Keratinocyte (primary cell): ENCODE data around the gene CEP131. TPM values are rescaled to one million over a fixed set of nuclear protein-coding genes. Genes with fewer than 3 reads are reported as not detected.
A peak's percentile ranks its signal among the peaks of the same experiment; 100 is the strongest.

Source experiments
- DNase-seq: peaks from one replicate; pipeline ENCODE4 v3.0.0-alpha.2; 2011; ENCODE audit warnings: low read depth, missing footprints, low spot score
- FAIRE-seq: peaks from 2 replicates; lab custom pipeline; 2011; peaks lifted over from hg19 to GRCh38; lab: Jason Lieb, UNC
- H2AFZ ChIP-seq: 2 replicates; pipeline ENCODE4 v1.6.0; 2012; ENCODE audit warnings: low read length, control low read depth, inconsistent platforms; ENCODE audit not compliant: control insufficient read depth
- H3K27ac ChIP-seq: 2 replicates; pipeline ENCODE4 v1.5.1; 2011; ENCODE audit warnings: low read length; ENCODE audit not compliant: control insufficient read depth, insufficient read depth
- H3K27me3 ChIP-seq: 3 replicates; pipeline ENCODE4 v1.6.0; 2011; ENCODE audit warnings: low read length; ENCODE audit not compliant: control insufficient read depth, insufficient read depth; ENCODE audit errors: extremely low read depth
- H3K36me3 ChIP-seq, 2 experiments: 2 replicates in 1 of 2; 3 replicates in 1 of 2; pipeline ENCODE4 v1.5.1; 2011; ENCODE audit warnings: low read length in 2 of 2, mild to moderate bottlenecking in 1 of 2; ENCODE audit not compliant: control insufficient read depth in 2 of 2, insufficient read depth in 2 of 2; ENCODE audit errors: extremely low read depth in 1 of 2
- H3K4me1 ChIP-seq: 3 replicates; pipeline ENCODE4 v1.5.1; 2011; ENCODE audit warnings: low read length; ENCODE audit not compliant: control insufficient read depth, insufficient read depth; ENCODE audit errors: extremely low read depth
- H3K4me2 ChIP-seq: 3 replicates; pipeline ENCODE4 v1.6.0; 2011; ENCODE audit warnings: low read depth, low read length; ENCODE audit not compliant: control insufficient read depth, insufficient read depth; ENCODE audit errors: extremely low read depth
- H3K4me3 ChIP-seq, 3 experiments: fragments of 200-600 bp in 1 of 3; sonication (generic) in 1 of 3; 2 replicates in 2 of 3; 3 replicates in 1 of 3; pipeline ENCODE4 v1.5.1; 2011 to 2016; ENCODE audit warnings: low read length in 3 of 3, mild to moderate bottlenecking in 3 of 3, control low read depth in 2 of 3, inconsistent platforms in 1 of 3, low read depth in 1 of 3, mixed read lengths in 1 of 3, mixed run types in 1 of 3, moderate library complexity in 1 of 3; ENCODE audit not compliant: control insufficient read depth in 2 of 3, insufficient read depth in 2 of 3; ENCODE audit errors: extremely low read depth in 1 of 3
- H3K79me2 ChIP-seq: 2 replicates; pipeline ENCODE4 v1.6.0; 2012; ENCODE audit warnings: low read length; ENCODE audit not compliant: control insufficient read depth, insufficient read depth
- H3K9ac ChIP-seq: 3 replicates; pipeline ENCODE4 v1.6.0; 2011; ENCODE audit warnings: low read length; ENCODE audit not compliant: control insufficient read depth, insufficient read depth; ENCODE audit errors: extremely low read depth
- H3K9me1 ChIP-seq: 3 replicates; pipeline ENCODE4 v1.6.0; 2011; ENCODE audit warnings: low read length; ENCODE audit not compliant: control insufficient read depth, insufficient read depth; ENCODE audit errors: extremely low read depth
- H3K9me3 ChIP-seq: 2 replicates; pipeline ENCODE4 v1.5.1; 2012; ENCODE audit warnings: low read depth, low read length; ENCODE audit not compliant: control insufficient read depth
- H4K20me1 ChIP-seq: 3 replicates; pipeline ENCODE4 v1.6.0; 2011; ENCODE audit warnings: low read length; ENCODE audit not compliant: control insufficient read depth, insufficient read depth; ENCODE audit errors: extremely low read depth
- CTCF ChIP-seq, 3 experiments: IDR thresholded peaks in 1 of 3; conservative IDR thresholded peaks in 1 of 3; optimal IDR thresholded peaks in 1 of 3; 2 replicates in 2 of 3; 3 replicates in 1 of 3; pipeline versions ENCODE3 to v1.5.1; 2011; ENCODE audit warnings: low read length in 3 of 3, mild to moderate bottlenecking in 3 of 3, moderate library complexity in 2 of 3, control low read depth in 1 of 3, inconsistent platforms in 1 of 3; ENCODE audit not compliant: insufficient read depth in 2 of 3; ENCODE audit errors: extremely low read depth in 1 of 3
- EZH2 ChIP-seq: IDR thresholded peaks from one replicate; pipeline ENCODE4 v1.6.1; 2012; ENCODE audit warnings: inconsistent platforms, mild to moderate bottlenecking, low read length, moderate library complexity
- dilution Hi-C: fragments of 300-500 bp; cut with MboI; formaldehyde crosslinking; loops from one replicate; pipeline ENCODE4 v1.7.0; 2020; ENCODE audit warnings: low sequenced_read_pairs; ENCODE audit not compliant: extremely low pct_ligation_motif_present
- polyA plus RNA-seq, 5 experiments: library from polyadenylated mRNA; depleted of rRNA in 3 of 5; stranded (reverse) in 3 of 5; stranded (forward) in 1 of 5; unstranded in 1 of 5; fragments of >200 nt; gene quantifications; 1 replicate in 1 of 5; 2 replicates in 3 of 5; 3 replicates in 1 of 5; pipeline versions ENCODE4 v1.2.1 to v1.2.3, GENCODE V29; 2011 to 2012; ENCODE audit warnings: missing spikeins in 2 of 5, low read depth in 1 of 5, low replicate concordance in 1 of 5

CEP131 gene
- polyA plus RNA-seq, 1 donor (not counting 4 experiments of a cell fraction or from before 2014, with no cell fraction given), result 2.6 TPM

- DNase-seq (no peak), FAIRE-seq (peak; percentile 43)
- Histone ChIP-seq H4K20me1 (no peaks in the 10 kb centered on the region), H3K9me1 (no peaks in the 10 kb centered on the region), H3K27me3 (no peaks in the 10 kb centered on the region), H3K4me2 (no peak overlapping the region), H3K27ac (no peak overlapping the region), H3K9ac (no peak overlapping the region), H3K4me3 (no peak overlapping the region), H2AFZ (no peak overlapping the region), H3K36me3 (no peaks in the 10 kb centered on the region), H3K4me1 (no peaks in the 10 kb centered on the region), H3K9me3 (no peaks in the 10 kb centered on the region), H3K79me2 (no peaks in the 10 kb centered on the region)
- TF ChIP-seq EZH2 (no peak), CTCF (optimal IDR thresholded peaks at IDR 0.05 in 1 of 3, IDR thresholded peaks at IDR 0.05 in 1 of 3, conservative IDR thresholded peaks at IDR 0.05 in 1 of 3; ENCODE audit: extremely low read depth in 1 of 3, insufficient read depth in 2 of 3, low read length in 3 of 3) (peak; percentile 60 to 61 (median 61))
- dilution Hi-C loops, result no loop called here
Measured at GRCh38 chr17:81200695-81201580, 21.8 kb downstream of the CEP131 start.

GRCh38 chr17:81200201-81200600 is 22.6 kb downstream of the CEP131 start:
- no peak for TF ChIP-seq CTCF (optimal IDR thresholded peaks at IDR 0.05 in 1 of 3, IDR thresholded peaks at IDR 0.05 in 1 of 3, conservative IDR thresholded peaks at IDR 0.05 in 1 of 3; ENCODE audit: extremely low read depth in 1 of 3, insufficient read depth in 2 of 3, low read length in 3 of 3)
- TF ChIP-seq EZH2, result no peak
- dilution Hi-C loops, result no loop called here
- Histone ChIP-seq H2AFZ (no peak overlapping the region), H3K79me2 (no peaks in the 10 kb centered on the region), H3K9me3 (no peaks in the 10 kb centered on the region), H3K9ac (no peak overlapping the region), H4K20me1 (no peaks in the 10 kb centered on the region), H3K27me3 (no peaks in the 10 kb centered on the region), H3K36me3 (no peaks in the 10 kb centered on the region), H3K27ac (no peak overlapping the region), H3K9me1 (no peaks in the 10 kb centered on the region), H3K4me3 (no peak overlapping the region), H3K4me2 (no peak overlapping the region), H3K4me1 (no peaks in the 10 kb centered on the region)
- DNase-seq (no peak), FAIRE-seq (no peak)
